ENCODE data around the gene AKR7A2. TPM values are rescaled to one million over a fixed set of nuclear protein-coding genes. Genes with fewer than 3 reads are reported as not detected.

Gene AKR7A2
- total RNA-seq, 2 experiments from 2014 or later: 42.9 to 43.4 TPM

GRCh38 chr1:19331262-19331878 is 19.4 kb upstream of the AKR7A2 start:
- POLR2A ChIA-PET: interaction anchor here (1.4 to 1.5 kb wide), 2 partner anchors 19 to 21 kb away, joined by 3 to 5 read pairs; no protein-coding TSS in a partner anchor
- CTCF ChIA-PET: interaction anchor here (1.4 kb wide), 1 partner anchor 13 kb away, joined by 5 read pairs; no protein-coding TSS in a partner anchor
- no peak for TF ChIP-seq CTCF (IDR thresholded peaks at IDR 0.05)

DNA sequence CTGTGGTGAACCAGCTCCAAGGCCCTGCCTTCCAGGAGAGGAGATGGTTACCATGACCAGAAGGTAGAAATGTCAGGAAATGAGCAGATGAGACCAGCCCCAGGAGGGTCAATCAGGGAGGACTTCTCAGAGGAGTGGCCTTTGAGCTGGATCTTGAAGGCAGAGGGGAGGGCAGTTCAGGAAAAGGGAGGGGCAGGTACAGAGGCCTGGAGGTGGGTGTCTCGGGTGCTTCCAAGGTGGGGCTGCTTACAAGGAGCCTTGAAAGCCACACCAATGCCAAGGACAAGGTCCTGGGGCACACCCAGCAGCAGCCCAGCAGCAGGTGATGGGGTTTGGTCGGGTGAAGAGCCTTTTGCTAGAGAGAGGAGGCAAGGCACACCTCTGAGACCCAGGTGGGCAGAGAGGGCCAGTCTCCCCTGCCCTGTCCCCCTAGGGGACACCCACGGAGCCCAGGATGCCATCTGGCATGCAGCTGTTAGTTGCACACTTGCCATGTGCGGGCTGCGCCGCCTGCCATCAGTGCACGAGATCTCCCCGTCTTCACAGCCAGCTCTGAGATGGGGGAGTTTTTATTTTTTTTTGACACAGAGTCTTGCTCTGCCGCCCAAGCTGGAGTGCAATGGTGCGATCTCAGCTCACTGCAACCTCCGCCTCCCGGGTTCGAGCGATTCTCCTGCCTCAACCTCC is 18.6 kb upstream of the AKR7A2 start:
- TF ChIP-seq CTCF (IDR thresholded peaks at IDR 0.05): no peak

More at GRCh38 chr1:19331262-19331878, 19.4 kb upstream of the AKR7A2 start:
- DNase-seq: no peak
- Mint-ChIP-seq H3K4me3 (no peak overlapping the region), H3K27me3 (no peaks in the 10 kb centered on the region), H3K4me1 (ENCODE audit: low read depth) (peaks cover 6% of the 10 kb centered on the region), H3K36me3 (ENCODE audit: low read depth) (no peaks in the 10 kb centered on the region), H3K27ac (no peak overlapping the region), H3K9me3 (no peaks in the 10 kb centered on the region)
- no peak for ATAC-seq
- intact Hi-C loops (cut with micrococcal nuclease): no loop called here

DNA sequence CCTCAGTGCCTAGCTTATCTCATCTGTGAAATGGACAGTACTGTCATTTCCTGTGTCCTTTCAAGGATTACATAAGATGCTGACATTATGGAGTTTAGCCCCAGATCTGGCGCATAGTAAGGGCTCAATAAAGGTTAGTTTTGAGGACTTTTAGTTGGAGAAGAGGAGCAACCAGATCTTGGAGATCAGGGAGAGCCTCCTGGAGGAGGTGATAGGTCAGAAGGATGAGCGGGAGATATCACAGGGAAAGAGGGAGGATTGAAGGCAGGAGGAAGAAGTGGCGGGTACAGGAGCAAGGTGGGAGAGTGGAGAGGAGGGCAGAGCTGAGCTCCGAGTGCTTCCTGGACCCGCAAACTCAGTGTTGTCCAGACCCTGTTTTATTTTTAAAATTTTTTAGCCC is 17.7 kb upstream of the AKR7A2 start:
- no peak for TF ChIP-seq CTCF (IDR thresholded peaks at IDR 0.05)
- ChIA-PET POLR2A (interaction anchor here (0.5 kb wide), 1 partner anchor 9 kb away, joined by 3 read pairs; no protein-coding TSS in a partner anchor), CTCF (no interaction called here)
- Mint-ChIP-seq H3K4me1 (ENCODE audit: low read depth) (no peaks in the 10 kb centered on the region), H3K36me3 (ENCODE audit: low read depth) (no peaks in the 10 kb centered on the region), H3K27ac (no peak overlapping the region), H3K4me3 (no peak overlapping the region), H3K27me3 (no peaks in the 10 kb centered on the region), H3K9me3 (no peaks in the 10 kb centered on the region)
- intact Hi-C loops (cut with micrococcal nuclease): no loop called here
- ATAC-seq: no peak
- no peak for DNase-seq

More for the DNA sequence above, 18.6 kb upstream of the AKR7A2 start:
- Mint-ChIP-seq H3K27ac (no peak overlapping the region), H3K27me3 (no peaks in the 10 kb centered on the region), H3K4me1 (ENCODE audit: low read depth) (no peaks in the 10 kb centered on the region), H3K36me3 (ENCODE audit: low read depth) (no peaks in the 10 kb centered on the region), H3K9me3 (no peaks in the 10 kb centered on the region), H3K4me3 (no peak overlapping the region)
- intact Hi-C loops (cut with micrococcal nuclease): no loop called here
- ATAC-seq (no peak), DNase-seq (no peak)
- CTCF ChIA-PET: interaction anchor here (1.4 kb wide), 1 partner anchor 14 kb away, joined by 5 read pairs; no protein-coding TSS in a partner anchor
- POLR2A ChIA-PET: interaction anchor here (0.5 to 1.5 kb wide), 3 partner anchors 10 to 20 kb away, joined by 3 to 5 read pairs (median 3); no protein-coding TSS in a partner anchor

DNA sequence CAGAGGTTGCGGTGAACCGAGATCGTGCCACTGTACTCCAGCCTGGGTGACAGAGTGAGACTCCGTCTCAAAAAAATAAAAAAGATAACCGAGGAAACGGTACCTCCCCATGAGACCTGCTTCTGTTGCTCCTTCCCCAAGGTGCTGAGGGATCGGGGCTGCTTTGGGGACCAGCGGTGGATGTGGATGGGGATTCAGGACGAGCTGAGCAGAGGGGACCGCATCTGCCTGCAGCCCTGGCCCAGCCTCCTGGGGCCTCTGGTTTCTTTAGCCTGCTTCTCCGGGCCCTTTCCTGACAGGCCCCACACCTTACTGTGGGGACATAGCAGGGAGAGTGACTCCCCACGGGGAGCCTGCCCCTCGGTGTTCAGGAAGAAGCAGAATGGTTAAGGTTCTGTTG is 17.2 kb upstream of the AKR7A2 start:
- POLR2A ChIA-PET: no interaction called here
- no peak overlapping the region for H3K27ac Mint-ChIP-seq
- no peak overlapping the region for H3K4me3 Mint-ChIP-seq
- H3K4me1 Mint-ChIP-seq (ENCODE audit: low read depth): no peaks in the 10 kb centered on the region
- no peaks in the 10 kb centered on the region for H3K9me3 Mint-ChIP-seq
- no peak for DNase-seq
- no peak for ATAC-seq
- H3K27me3 Mint-ChIP-seq: no peaks in the 10 kb centered on the region
- CTCF ChIA-PET: no interaction called here
- no peak for TF ChIP-seq CTCF (IDR thresholded peaks at IDR 0.05)
- intact Hi-C loops (cut with micrococcal nuclease): no loop called here
- no peaks in the 10 kb centered on the region for H3K36me3 Mint-ChIP-seq (ENCODE audit: low read depth)

GRCh38 chr1:19328486-19328885 is 16.5 kb upstream of the AKR7A2 start:
- H3K4me3 Mint-ChIP-seq: no peak overlapping the region
- no peak overlapping the region for H3K27ac Mint-ChIP-seq
- no peak for TF ChIP-seq CTCF (IDR thresholded peaks at IDR 0.05)
- POLR2A ChIA-PET: no interaction called here
- ATAC-seq (no peak), DNase-seq (no peak)
- H3K9me3 Mint-ChIP-seq: no peaks in the 10 kb centered on the region
- no peaks in the 10 kb centered on the region for H3K27me3 Mint-ChIP-seq
- intact Hi-C loops (cut with micrococcal nuclease): no loop called here
- CTCF ChIA-PET: no interaction called here
- no peaks in the 10 kb centered on the region for H3K36me3 Mint-ChIP-seq (ENCODE audit: low read depth)
- H3K4me1 Mint-ChIP-seq (ENCODE audit: low read depth): no peaks in the 10 kb centered on the region

Data from activated CD8-positive, alpha-beta T cell treated with anti-CD3 and anti-CD28 coated beads for 36 hours (primary cell).